Measurements from ENCODE around the gene GALNT2. TPM values are rescaled to one million over a fixed set of nuclear protein-coding genes. Genes with fewer than 3 reads are reported as not detected.

The GALNT2 gene
- total and polyA plus RNA-seq, 9 of the 15 experiments (the other 6 are each of a cell fraction or from before 2014, with no cell fraction given) = 1.6 to 106 (median 51.9) TPM

GRCh38 chr1:230268371-230269170, 201.5 kb downstream of the GALNT2 start (continued):
- TF ChIP-seq CTBP1 (IDR thresholded peaks at IDR 0.05; ENCODE audit: borderline replicate concordance) (no peak), ZNF316 (IDR thresholded peaks at IDR 0.05) (no peak), POU5F1 (IDR thresholded peaks at IDR 0.05; ENCODE audit: borderline replicate concordance, low read depth, low read length, partially characterized antibody) (no peak), CREBBP (IDR thresholded peaks at IDR 0.05; ENCODE audit: low read depth, low read length) (no peak), NFE2 (IDR thresholded peaks at IDR 0.05; ENCODE audit: low read depth) (peak; percentile 33; the same call in 1 of the 2 replicates), CEBPG (CRISPR knock-in tag; IDR thresholded peaks at IDR 0.05) (0 out of 2 replicates have a peak, but pooled peaks have one; percentile 13), CEBPG (tag; conservative IDR thresholded peaks at IDR 0.05 in 1 of 2, IDR thresholded peaks at IDR 0.05 in 1 of 2) (no peak), THAP12 (CRISPR knock-in tag; IDR thresholded peaks at IDR 0.05) (no peak), SMARCA4 (IDR thresholded peaks at IDR 0.05) (no peak), ZNF518B (CRISPR knock-in tag; IDR thresholded peaks at IDR 0.05) (no peak), RBM15 (IDR thresholded peaks at IDR 0.05; ENCODE audit: insufficient read depth, low read length) (no peak), POLR2G (IDR thresholded peaks at IDR 0.05; ENCODE audit: low read depth, low read length) (no peak), USF1 (CRISPR knock-in tag; IDR thresholded peaks at IDR 0.05) (no peak), FOXM1 (IDR thresholded peaks at IDR 0.05; ENCODE audit: low read depth) (no peak), FOXM1 (CRISPR knock-in tag; IDR thresholded peaks at IDR 0.05; ENCODE audit: low read depth) (no peak), FOXP1 (CRISPR knock-in tag; IDR thresholded peaks at IDR 0.05) (peak; percentile 60; the same call in 1 of the 2 replicates), E2F4 (CRISPR knock-in tag; IDR thresholded peaks at IDR 0.05; ENCODE audit: low read depth) (0 out of 2 replicates have a peak, but pooled peaks have one; percentile 47), KAT2B (IDR thresholded peaks at IDR 0.05; ENCODE audit: low read depth, low read length) (no peak)

All from K562 (cell line).